IMR-90 (cell line): ENCODE results near the gene TTC29. TPM values are rescaled to one million over a fixed set of nuclear protein-coding genes. Genes with fewer than 3 reads are reported as not detected.

ENCODE experiments used
- ATAC-seq: fragments of 200-7000 bp; cut with Tn5 transposase; 2 replicates; pipeline ENCODE4 v1.9.1; 2020; ENCODE audit warnings: low read depth, mild to moderate bottlenecking, moderate library complexity
- BruUV-seq: library from RNA; stranded (reverse); fragments of 400-500 nt; replicated peaks from 2 replicates; lab custom pipeline; 2021; lab: Mats Ljungman, UMichigan
- CTCF ChIA-PET: fragments of 300-600 bp; formaldehyde crosslinking; extraction: SDS; loops from one replicate; lab custom pipeline; 2021; ENCODE audit warnings: antibody characterized with exemption; lab: Yijun Ruan, JAX
- POLR2A ChIA-PET: fragments of 300-600 bp; sonication (Branson Sonifier 250); formaldehyde crosslinking; loops from one replicate; lab custom pipeline; 2022; ENCODE audit warnings: antibody characterized with exemption; ENCODE audit not compliant: unreplicated experiment; lab: Charles Lee
- DNase-seq: peaks from one replicate; pipeline ENCODE4 v3.0.0; 2013
- H2AFZ ChIP-seq: replicated peaks from 2 replicates; pipeline ENCODE3; 2013; ENCODE audit warnings: low read length, mild to moderate bottlenecking; ENCODE audit not compliant: poor library complexity
- H2AK5ac ChIP-seq: 2 replicates; pipeline ENCODE4 v1.6.1; 2013; ENCODE audit warnings: low read depth, low read length, inconsistent platforms
- H2AK9ac ChIP-seq: replicated peaks from 2 replicates; pipeline ENCODE3; 2013; ENCODE audit warnings: mild to moderate bottlenecking, low read depth, low read length, moderate library complexity; ENCODE audit not compliant: poor library complexity
- H2BK120ac ChIP-seq: 2 replicates; pipeline ENCODE4 v1.6.1; 2013; ENCODE audit warnings: low read depth, low read length, inconsistent platforms
- H2BK15ac ChIP-seq: 3 replicates; pipeline ENCODE4 v1.6.1; 2013; ENCODE audit warnings: low read depth, low read length, inconsistent platforms
- H2BK20ac ChIP-seq: 2 replicates; pipeline ENCODE4 v1.6.1; 2013; ENCODE audit warnings: low read depth, mild to moderate bottlenecking, inconsistent platforms, low read length, moderate library complexity
- H2BK5ac ChIP-seq: 2 replicates; pipeline ENCODE4 v1.6.1; 2013; ENCODE audit warnings: mild to moderate bottlenecking, low read depth, low read length, inconsistent platforms; ENCODE audit not compliant: poor library complexity, severe bottlenecking
- H3K14ac ChIP-seq: replicated peaks from 2 replicates; pipeline ENCODE4 v1.6.1; 2013; ENCODE audit warnings: low read depth, low read length, inconsistent platforms
- H3K18ac ChIP-seq: 2 replicates; pipeline ENCODE4 v1.6.1; 2013; ENCODE audit warnings: low read depth, low read length, control low read depth
- H3K23ac ChIP-seq: 2 replicates; pipeline ENCODE4 v1.6.1; 2013; ENCODE audit warnings: low read depth, low read length, inconsistent platforms
- H3K27ac ChIP-seq: 2 replicates; pipeline ENCODE4 v1.5.1; 2013; ENCODE audit warnings: mild to moderate bottlenecking, control low read depth, low read length; ENCODE audit not compliant: insufficient read depth
- H3K27me3 ChIP-seq: 2 replicates; pipeline ENCODE4 v1.6.1; 2013; ENCODE audit warnings: low read length; ENCODE audit not compliant: control insufficient read depth, insufficient read depth
- H3K36me3 ChIP-seq: 2 replicates; pipeline ENCODE4 v1.6.1; 2013; ENCODE audit warnings: low read length, mixed read lengths; ENCODE audit not compliant: control insufficient read depth, insufficient read depth
- H3K4ac ChIP-seq: 2 replicates; pipeline ENCODE4 v1.6.1; 2013; ENCODE audit warnings: low read depth, low read length, inconsistent platforms
- H3K4me1 ChIP-seq: 2 replicates; pipeline ENCODE4 v1.6.1; 2013; ENCODE audit warnings: low read length, mixed read lengths; ENCODE audit not compliant: control insufficient read depth, insufficient read depth
- H3K4me2 ChIP-seq: 2 replicates; pipeline ENCODE4 v1.6.1; 2013; ENCODE audit warnings: low read depth, mild to moderate bottlenecking, control low read depth, low read length, moderate library complexity
- H3K4me3 ChIP-seq: 2 replicates; pipeline ENCODE4 v1.5.1; 2013; ENCODE audit warnings: low read depth, mild to moderate bottlenecking, control low read depth, low read length, moderate library complexity; ENCODE audit not compliant: insufficient read depth
- H3K56ac ChIP-seq: 2 replicates; pipeline ENCODE4 v1.6.1; 2013; ENCODE audit warnings: low read length, inconsistent platforms; ENCODE audit not compliant: insufficient read depth; ENCODE audit errors: extremely low read depth
- H3K79me1 ChIP-seq, 2 experiments: 2 replicates each; pipeline ENCODE4 v1.6.1; 2013; ENCODE audit warnings: low read length in 2 of 2, inconsistent platforms in 1 of 2, low read depth in 1 of 2
- H3K9ac ChIP-seq: 2 replicates; pipeline ENCODE4 v1.6.1; 2013; ENCODE audit warnings: low read depth, low read length, control low read depth
- H3K9me1 ChIP-seq: 2 replicates; pipeline ENCODE4 v1.6.1; 2013; ENCODE audit warnings: low read length, inconsistent platforms; ENCODE audit not compliant: insufficient read depth
- H3K9me3 ChIP-seq: 2 replicates; pipeline ENCODE4 v1.6.1; 2013; ENCODE audit warnings: low read length; ENCODE audit not compliant: control insufficient read depth, insufficient read depth
- H4K20me1 ChIP-seq: 2 replicates; pipeline ENCODE4 v1.6.1; 2013; ENCODE audit warnings: low read length, inconsistent platforms; ENCODE audit not compliant: insufficient read depth
- H4K5ac ChIP-seq: 2 replicates; pipeline ENCODE4 v1.6.1; 2013; ENCODE audit warnings: mild to moderate bottlenecking, low read depth, low read length, control low read depth
- H4K8ac ChIP-seq, 2 experiments: 2 replicates each; pipeline ENCODE4 v1.6.1; 2013; ENCODE audit warnings: low read depth in 2 of 2, low read length in 2 of 2, control low read depth in 1 of 2, inconsistent platforms in 1 of 2
- H4K91ac ChIP-seq: 2 replicates; pipeline ENCODE4 v1.6.1; 2013; ENCODE audit warnings: low read depth, low read length, inconsistent platforms; ENCODE audit not compliant: insufficient read depth
- BHLHE40 ChIP-seq: fragments of 150-350 bp; IDR thresholded peaks from 2 replicates; pipeline ENCODE4 v1.6.1; 2016; ENCODE audit warnings: mild to moderate bottlenecking, low read depth, low read length
- CEBPB ChIP-seq: IDR thresholded peaks from 2 replicates; pipeline ENCODE4 v1.6.1; 2012; ENCODE audit warnings: low read depth, low read length, improper control_type of control experiment
- CHD1 ChIP-seq: IDR thresholded peaks from 2 replicates; pipeline ENCODE4 v1.6.1; 2012; ENCODE audit warnings: low read depth, low read length, improper control_type of control experiment
- CTCF ChIP-seq: conservative IDR thresholded peaks from 2 replicates; pipeline ENCODE4 v1.5.1; 2012; ENCODE audit warnings: mild to moderate bottlenecking, low read depth, low read length, improper control_type of control experiment
- ELK1 ChIP-seq: fragments of 150-350 bp; IDR thresholded peaks from 2 replicates; pipeline ENCODE4 v1.6.1; 2016; ENCODE audit warnings: low read depth, mild to moderate bottlenecking, low read length, moderate library complexity, borderline replicate concordance
- FOS ChIP-seq: fragments of 150-350 bp; IDR thresholded peaks from 2 replicates; pipeline ENCODE4 v1.6.1; 2016; ENCODE audit warnings: low read depth, low read length
- MAFK ChIP-seq: IDR thresholded peaks from 2 replicates; pipeline ENCODE4 v1.6.1; 2012; ENCODE audit warnings: low read depth, low read length, improper control_type of control experiment
- MAZ ChIP-seq: IDR thresholded peaks from 2 replicates; pipeline ENCODE4 v1.6.1; 2012; ENCODE audit warnings: low read depth, mild to moderate bottlenecking, low read length, improper control_type of control experiment, moderate library complexity, borderline replicate concordance
- MXI1 ChIP-seq: IDR thresholded peaks from 2 replicates; pipeline ENCODE4 v1.6.1; 2012; ENCODE audit warnings: low read depth, mild to moderate bottlenecking, low read length, moderate library complexity, borderline replicate concordance
- NFE2L2 ChIP-seq: fragments of 150-350 bp; IDR thresholded peaks from 2 replicates; pipeline ENCODE4 v1.6.1; 2016; ENCODE audit warnings: low read depth, mild to moderate bottlenecking, low read length
- POLR2A ChIP-seq: IDR thresholded peaks from 2 replicates; pipeline ENCODE4 v1.6.1; 2012; ENCODE audit warnings: mild to moderate bottlenecking, low read depth, low read length
- RAD21 ChIP-seq: IDR thresholded peaks from 2 replicates; pipeline ENCODE4 v1.6.1; 2012; ENCODE audit warnings: low read length, improper control_type of control experiment
- RCOR1 ChIP-seq: IDR thresholded peaks from 2 replicates; pipeline ENCODE4 v1.6.1; 2012; ENCODE audit warnings: mild to moderate bottlenecking, low read length, improper control_type of control experiment; ENCODE audit not compliant: insufficient replicate concordance
- RFX5 ChIP-seq: IDR thresholded peaks from 2 replicates; pipeline ENCODE4 v1.8.0; 2012; ENCODE audit warnings: low read depth, mild to moderate bottlenecking, low read length, moderate library complexity
- SMC3 ChIP-seq: fragments of 150-350 bp; IDR thresholded peaks from 2 replicates; pipeline ENCODE4 v1.6.1; 2016; ENCODE audit warnings: low read depth, mild to moderate bottlenecking, antibody characterized with exemption, low read length, moderate library complexity
- USF2 ChIP-seq: fragments of 150-350 bp; IDR thresholded peaks from 2 replicates; pipeline ENCODE4 v1.6.1; 2017; ENCODE audit warnings: mild to moderate bottlenecking, antibody characterized with exemption, low read length, low read depth
- WGBS, 2 experiments: methylation state at CpG; one replicate each; pipeline versions ENCODE4 v1.1.5 to v1.1.7; 2013; ENCODE audit warnings: missing lambda C conversion rate in 2 of 2; ENCODE audit not compliant: insufficient read length in 1 of 2; ENCODE audit errors: extremely low coverage in 2 of 2; 5-methylcytosine and 5-hydroxymethylcytosine counted together
- dilution Hi-C: fragments of 300-500 bp; cut with HindIII; formaldehyde crosslinking; loops from one replicate; pipeline ENCODE4 v1.14.3; 2018; ENCODE audit warnings: low sequenced_read_pairs; ENCODE audit not compliant: unreplicated experiment
- in situ Hi-C: fragments of 300-500 bp; cut with MboI; formaldehyde crosslinking; loops from 3 replicates; pipeline ENCODE4 v1.14.3; 2019; ENCODE audit warnings: low sequenced_read_pairs, inconsistent platforms, mixed read lengths
- intact Hi-C: fragments of 100-400 bp; cut with micrococcal nuclease; formaldehyde crosslinking; loops from 2 replicates; pipeline ENCODE4 v1.10.0; 2022
- polyA plus RNA-seq, 3 experiments: library from polyadenylated mRNA; depleted of rRNA; stranded (reverse); fragments of >200 nt; gene quantifications; 2 replicates each; pipeline ENCODE4 v1.2.3, GENCODE V29; 2012; ENCODE audit warnings: low replicate concordance in 1 of 3
- total RNA-seq: library from RNA; depleted of rRNA; stranded (reverse); fragments of >200 nt; gene quantifications from 2 replicates; pipeline ENCODE4 v1.2.3, GENCODE V29; 2012

The TTC29 gene
- total and polyA plus RNA-seq, 2 of the 4 experiments (the other 2 are of a cell fraction), result not detected

- POLR2A ChIA-PET, result no interaction called here
- in situ Hi-C loops, result no loop called here
- no peak for ATAC-seq
Measured at GRCh38 chr4:146847345-146847744, 98.3 kb downstream of the TTC29 start.

More at GRCh38 chr4:146847345-146847744, 98.3 kb downstream of the TTC29 start:
- intact Hi-C loops (no loop called here), dilution Hi-C loops (no loop called here)
- H3K9ac ChIP-seq, result no peak overlapping the region
- H4K91ac ChIP-seq, result no peak overlapping the region
- no peak overlapping the region for H2BK15ac ChIP-seq
- H4K20me1 ChIP-seq, result no peaks in the 10 kb centered on the region
- TF ChIP-seq CTCF, result no peak
- TF ChIP-seq MAFK, result no peak
- no peak for TF ChIP-seq NFE2L2
- TF ChIP-seq ELK1, result no peak
- TF ChIP-seq RFX5, result no peak
- no peak for TF ChIP-seq RAD21
- no peak for TF ChIP-seq CHD1
- no peak for TF ChIP-seq SMC3
- TF ChIP-seq MXI1, result no peak
- no peak for TF ChIP-seq BHLHE40
- no peak for TF ChIP-seq CEBPB
- TF ChIP-seq MAZ, result no peak
- no peak for TF ChIP-seq POLR2A
- no peak for TF ChIP-seq USF2
- no peak for TF ChIP-seq RCOR1
- no peak for TF ChIP-seq FOS
- no peak for DNase-seq
- no peak overlapping the region for H2AK5ac ChIP-seq
- no peaks in the 10 kb centered on the region for H3K9me1 ChIP-seq
- 65% methylated on average over 4 of the region's 5 CpGs; no CpG with 5 or more reads in 1 of the 2 experiments for WGBS, 2 experiments
- no peaks in the 10 kb centered on the region for H3K79me1 ChIP-seq
- H3K23ac ChIP-seq, result no peak overlapping the region
- H3K56ac ChIP-seq, result no peak overlapping the region
- no peaks in the 10 kb centered on the region for H3K27me3 ChIP-seq
- H2BK20ac ChIP-seq, result no peak overlapping the region
- H3K27ac ChIP-seq, result no peak overlapping the region
- H3K4me3 ChIP-seq, result no peak overlapping the region
- no peak overlapping the region for H3K4me2 ChIP-seq
- no peak overlapping the region for H3K14ac ChIP-seq
- H2BK5ac ChIP-seq, result no peak overlapping the region
- no peaks in the 10 kb centered on the region for H3K36me3 ChIP-seq
- H4K8ac ChIP-seq, result no peak overlapping the region
- no TSS peak for BruUV-seq
- no peak overlapping the region for H4K5ac ChIP-seq
- no peak overlapping the region for H2BK120ac ChIP-seq
- H2AK9ac ChIP-seq, result no peak overlapping the region
- H2AFZ ChIP-seq, result no peak overlapping the region
- no peak overlapping the region for H3K4ac ChIP-seq
- H3K4me1 ChIP-seq, result no peaks in the 10 kb centered on the region
- CTCF ChIA-PET, result no interaction called here
- no peaks in the 10 kb centered on the region for H3K9me3 ChIP-seq
- no peak overlapping the region for H3K18ac ChIP-seq
